Activated T-helper 2 cell treated with anti-CD3 and anti-CD28 coated beads, Interferon-gamma antibody, Interleukin-2, Interleukin-4, amounts not matched to agents 10 μg/mL and 5 μg/mL and 100 μg/mL, durations not matched to agents 14 hours and 24 hours and 36 hours (primary cell): ENCODE measurements around the gene TRIM65. TPM values are rescaled to one million over a fixed set of nuclear protein-coding genes. Genes with fewer than 3 reads are reported as not detected.

Experiments used
- DNase-seq: peaks from one replicate; pipeline ENCODE4 v3.0.0; 2021; ENCODE audit warnings: low spot score
- H3K27ac Mint-ChIP-seq: one replicate; pipeline ENCODE4 v1.8.0; 2021; ENCODE audit warnings: mixed read lengths
- H3K27me3 Mint-ChIP-seq: one replicate; pipeline ENCODE4 v1.8.0; 2021; ENCODE audit warnings: low read depth, mixed read lengths
- H3K36me3 Mint-ChIP-seq: one replicate; pipeline ENCODE4 v1.8.0; 2021; ENCODE audit warnings: low read depth, mixed read lengths
- H3K4me1 Mint-ChIP-seq: one replicate; pipeline ENCODE4 v1.8.0; 2021; ENCODE audit warnings: low read depth, mixed read lengths
- H3K4me3 Mint-ChIP-seq: one replicate; pipeline ENCODE4 v1.8.0; 2021; ENCODE audit warnings: low read depth, mild to moderate bottlenecking, moderate library complexity, mixed read lengths
- H3K9me3 Mint-ChIP-seq: one replicate; pipeline ENCODE4 v1.8.0; 2021; ENCODE audit warnings: mixed read lengths
- intact Hi-C: fragments of 100-400 bp; cut with micrococcal nuclease; formaldehyde crosslinking; loops from one replicate; pipeline ENCODE4 v1.15.1; 2023
- total RNA-seq: library from RNA; stranded (reverse); gene quantifications from 2 replicates; pipeline ENCODE4 v1.2.3, GENCODE V29; 2022

Gene TRIM65
- 42.8 and 45.6 TPM in 2 replicates for total RNA-seq

GRCh38 chr17:75896415-75897159 is at the start of gene TRIM65:
TRIM65 (minus strand) TSS chr17:75896951; CDS start chr17:75896937, 14 bp downstream.
- peak; percentile 73 for DNase-seq
- no peaks in the 10 kb centered on the region for H3K9me3 Mint-ChIP-seq
- H3K4me3 Mint-ChIP-seq: peak within 1 kb of the TSS; percentile 85
- intact Hi-C loops: loop anchor here (1.0 to 2.0 kb wide), 2 partner anchors 8 to 20 kb away; partner anchors contain the start of gene MRPL38
- peaks cover 13% of the 10 kb centered on the region for H3K4me1 Mint-ChIP-seq
- H3K27ac Mint-ChIP-seq: peak within 1 kb of the TSS; percentile 82
- peaks cover 43% of the 10 kb centered on the region for H3K36me3 Mint-ChIP-seq
- no peaks in the 10 kb centered on the region for H3K27me3 Mint-ChIP-seq

DNA sequence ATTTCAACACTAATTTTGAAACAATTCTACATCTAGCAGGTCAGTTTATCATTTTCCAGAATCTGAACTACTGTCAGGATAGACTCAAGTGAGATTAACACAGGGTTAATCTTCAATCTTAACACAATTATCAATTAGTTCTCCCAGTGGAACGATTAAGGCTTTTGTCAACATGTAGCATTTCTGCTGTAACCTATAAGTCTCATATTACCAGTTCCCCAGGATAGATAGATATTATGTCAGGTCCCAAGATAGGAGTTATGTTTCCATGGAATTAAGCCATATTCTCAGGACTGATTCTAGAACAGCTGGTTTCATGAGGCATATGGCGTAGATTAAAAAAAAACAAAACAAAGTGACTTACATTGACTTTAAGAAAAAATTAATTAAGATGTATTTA is 48.5 kb upstream of the TRIM65 start:
- Mint-ChIP-seq H3K4me1 (peaks cover 14% of the 10 kb centered on the region), H3K27me3 (no peaks in the 10 kb centered on the region), H3K9me3 (no peaks in the 10 kb centered on the region), H3K36me3 (peaks cover 20% of the 10 kb centered on the region), H3K4me3 (no peak overlapping the region), H3K27ac (no peak overlapping the region)
- DNase-seq: no peak
- intact Hi-C loops: no loop called here

- intact Hi-C loops: no loop called here
- Mint-ChIP-seq H3K27ac (no peak overlapping the region), H3K27me3 (no peaks in the 10 kb centered on the region), H3K4me3 (no peak overlapping the region), H3K36me3 (peaks cover 10% of the 10 kb centered on the region), H3K4me1 (peaks cover 12% of the 10 kb centered on the region), H3K9me3 (no peaks in the 10 kb centered on the region)
- no peak for DNase-seq
Measured at GRCh38 chr17:75943491-75943890, 46.7 kb upstream of the TRIM65 start.

- no peak for DNase-seq
- Mint-ChIP-seq H3K4me3 (no peak overlapping the region), H3K36me3 (peaks cover 6% of the 10 kb centered on the region), H3K27ac (no peak overlapping the region), H3K9me3 (no peaks in the 10 kb centered on the region), H3K27me3 (no peaks in the 10 kb centered on the region), H3K4me1 (peaks cover 12% of the 10 kb centered on the region)
- intact Hi-C loops: no loop called here
Measured at GRCh38 chr17:75942473-75942872, 45.7 kb upstream of the TRIM65 start.

GRCh38 chr17:75941442-75941819 is 44.7 kb upstream of the TRIM65 start:
- no peak for DNase-seq
- no peak overlapping the region for H3K27ac Mint-ChIP-seq
- peaks cover 12% of the 10 kb centered on the region for H3K4me1 Mint-ChIP-seq
- H3K4me3 Mint-ChIP-seq: peak overlapping the region; percentile 89
- no peaks in the 10 kb centered on the region for H3K9me3 Mint-ChIP-seq
- intact Hi-C loops: loop anchor here (1.0 to 2.0 kb wide), 2 partner anchors 36 to 37 kb away; partner anchors contain the start of genes ACOX1 and TEN1
- H3K36me3 Mint-ChIP-seq: peaks cover under 1% of the 10 kb centered on the region
- H3K27me3 Mint-ChIP-seq: no peaks in the 10 kb centered on the region

GRCh38 chr17:75940727-75941441 is 44.1 kb upstream of the TRIM65 start, which contains the start of gene FBF1:
FBF1 (minus strand) TSS chr17:75941042; CDS start chr17:75938149, 2,893 bp downstream.
- Mint-ChIP-seq H3K36me3 (no peaks in the 10 kb centered on the region), H3K4me1 (peaks cover 12% of the 10 kb centered on the region), H3K4me3 (peak within 1 kb of the TSS; percentile 89), H3K27ac (peak within 1 kb of the TSS; percentile 67), H3K27me3 (no peaks in the 10 kb centered on the region), H3K9me3 (no peaks in the 10 kb centered on the region)
- intact Hi-C loops: loop anchor here (1.0 to 2.0 kb wide), 2 partner anchors 36 to 38 kb away; partner anchors contain the start of genes ACOX1 and TEN1
- DNase-seq: peak; percentile 85

GRCh38 chr17:75937652-75938051 is 40.9 kb upstream of the TRIM65 start:
- no peak for DNase-seq
- intact Hi-C loops: no loop called here
- Mint-ChIP-seq H3K4me1 (peaks cover 12% of the 10 kb centered on the region), H3K9me3 (no peaks in the 10 kb centered on the region), H3K36me3 (no peaks in the 10 kb centered on the region), H3K27me3 (no peaks in the 10 kb centered on the region), H3K27ac (no peak overlapping the region), H3K4me3 (no peak overlapping the region)

DNA sequence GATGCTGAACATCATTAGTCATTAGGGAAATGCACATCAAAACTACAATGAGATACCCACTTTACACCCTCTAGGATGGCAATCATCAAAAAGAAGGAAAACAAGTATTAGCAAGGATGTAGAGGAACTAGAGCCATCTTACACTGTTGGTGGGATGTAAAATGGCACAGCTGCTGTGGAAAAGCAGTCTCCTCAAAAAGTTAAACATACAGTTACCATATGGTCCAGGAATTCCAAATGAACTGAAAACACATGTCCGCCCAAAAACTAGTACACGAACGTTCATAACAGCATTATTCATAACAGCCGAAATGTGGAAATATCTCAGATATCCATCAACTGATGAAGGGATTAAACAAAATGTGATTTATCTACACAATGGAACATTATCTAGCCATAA is 37.1 kb upstream of the TRIM65 start:
- no peaks in the 10 kb centered on the region for H3K36me3 Mint-ChIP-seq
- intact Hi-C loops: no loop called here
- H3K27ac Mint-ChIP-seq: no peak overlapping the region
- H3K27me3 Mint-ChIP-seq: no peaks in the 10 kb centered on the region
- DNase-seq: no peak
- no peaks in the 10 kb centered on the region for H3K4me1 Mint-ChIP-seq
- no peaks in the 10 kb centered on the region for H3K9me3 Mint-ChIP-seq
- no peak overlapping the region for H3K4me3 Mint-ChIP-seq

GRCh38 chr17:75932852-75933251 is 36.1 kb upstream of the TRIM65 start:
- intact Hi-C loops: no loop called here
- DNase-seq: no peak
- Mint-ChIP-seq H3K36me3 (no peaks in the 10 kb centered on the region), H3K27ac (no peak overlapping the region), H3K4me1 (no peaks in the 10 kb centered on the region), H3K4me3 (no peak overlapping the region), H3K27me3 (no peaks in the 10 kb centered on the region), H3K9me3 (no peaks in the 10 kb centered on the region)

GRCh38 chr17:75931062-75931461 is 34.3 kb upstream of the TRIM65 start:
- intact Hi-C loops: no loop called here
- Mint-ChIP-seq H3K4me3 (no peak overlapping the region), H3K36me3 (peaks cover 3% of the 10 kb centered on the region), H3K27ac (no peak overlapping the region), H3K4me1 (no peaks in the 10 kb centered on the region), H3K27me3 (no peaks in the 10 kb centered on the region), H3K9me3 (no peaks in the 10 kb centered on the region)
- no peak for DNase-seq

DNA sequence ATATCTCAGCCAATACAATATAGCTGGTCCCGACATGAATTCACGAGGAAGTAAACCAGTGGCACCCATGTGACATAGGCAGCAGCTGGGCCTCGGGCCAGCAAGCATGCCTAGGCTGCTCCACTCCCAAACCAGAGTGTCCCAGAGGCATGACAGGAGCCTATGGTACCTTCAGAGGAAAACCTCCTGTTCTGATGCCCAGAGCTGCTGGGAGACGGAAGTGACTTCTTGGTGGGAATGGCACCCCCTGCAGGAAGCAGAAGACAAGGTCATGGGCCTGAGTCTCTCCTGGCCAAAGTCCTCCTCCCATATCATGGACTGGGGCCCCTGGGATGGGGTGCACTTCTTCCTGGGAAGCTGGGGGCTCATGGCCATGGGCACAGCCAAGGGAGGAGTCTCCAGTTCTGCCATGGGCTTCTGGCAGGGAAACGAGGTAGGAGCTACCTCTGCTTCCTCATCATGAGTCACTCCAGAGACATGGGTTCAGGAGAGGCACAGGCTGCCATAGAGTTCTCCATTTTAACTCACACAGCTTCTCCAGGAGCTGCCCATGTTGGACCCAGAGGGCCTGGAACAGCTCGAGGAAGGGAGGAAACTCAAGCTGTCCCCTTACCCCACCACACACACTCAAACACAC is 30.7 kb upstream of the TRIM65 start:
- intact Hi-C loops: no loop called here
- H3K36me3 Mint-ChIP-seq: peaks cover 3% of the 10 kb centered on the region
- no peaks in the 10 kb centered on the region for H3K27me3 Mint-ChIP-seq
- DNase-seq: no peak
- H3K4me1 Mint-ChIP-seq: no peaks in the 10 kb centered on the region
- no peak overlapping the region for H3K4me3 Mint-ChIP-seq
- H3K9me3 Mint-ChIP-seq: no peaks in the 10 kb centered on the region
- no peak overlapping the region for H3K27ac Mint-ChIP-seq

- intact Hi-C loops: no loop called here
- H3K4me1 Mint-ChIP-seq: no peaks in the 10 kb centered on the region
- H3K27ac Mint-ChIP-seq: no peak overlapping the region
Measured at GRCh38 chr17:75926456-75926855, 29.7 kb upstream of the TRIM65 start.

DNA sequence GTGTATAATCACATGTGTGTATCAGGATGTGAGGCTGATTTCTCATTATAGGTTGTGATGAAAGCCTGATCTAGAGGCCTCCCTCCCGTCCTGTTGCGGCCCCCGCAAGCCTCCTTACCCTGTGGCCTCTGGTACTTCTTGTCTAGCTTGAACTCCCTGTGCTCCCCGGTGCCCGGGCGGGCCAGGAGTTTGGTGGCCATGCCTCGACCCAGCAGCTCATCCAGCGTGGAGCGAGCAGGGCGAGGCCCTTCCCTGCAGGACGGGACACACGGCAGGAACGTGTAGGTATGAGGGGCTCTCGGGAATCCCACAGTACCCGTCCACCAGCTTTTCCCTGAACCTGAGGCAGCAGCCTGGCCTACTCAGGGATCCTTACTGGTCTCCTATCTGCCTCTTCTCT is 29.2 kb upstream of the TRIM65 start:
- no peak for DNase-seq
- intact Hi-C loops: no loop called here
- no peak overlapping the region for H3K27ac Mint-ChIP-seq
- no peaks in the 10 kb centered on the region for H3K27me3 Mint-ChIP-seq
- H3K9me3 Mint-ChIP-seq: no peaks in the 10 kb centered on the region
- no peaks in the 10 kb centered on the region for H3K4me1 Mint-ChIP-seq
- H3K36me3 Mint-ChIP-seq: peaks cover 3% of the 10 kb centered on the region
- no peak overlapping the region for H3K4me3 Mint-ChIP-seq

More at GRCh38 chr17:75926456-75926855, 29.7 kb upstream of the TRIM65 start:
- Mint-ChIP-seq H3K9me3 (no peaks in the 10 kb centered on the region), H3K27me3 (no peaks in the 10 kb centered on the region), H3K4me3 (no peak overlapping the region), H3K36me3 (peaks cover 3% of the 10 kb centered on the region)
- no peak for DNase-seq
